ENCODE measurements around the gene ASGR1.

ASGR1 gene

GRCh38 chr17:7216242-7217112 is 37.3 kb upstream of the ASGR1 start:
- no peak for DNase-seq (ENCODE audit: low read depth)

- no peak for DNase-seq (ENCODE audit: low read depth)
These were observed 36.5 kb upstream of the ASGR1 start for GRCh38 chr17:7215652-7216180.

GRCh38 chr17:7215136-7215638 is 36.0 kb upstream of the ASGR1 start:
- DNase-seq (ENCODE audit: low read depth) = no peak

- peak; percentile 98 for DNase-seq (ENCODE audit: low read depth)
These were observed 35.3 kb upstream of the ASGR1 start for GRCh38 chr17:7214300-7215135.

- no peak for DNase-seq (ENCODE audit: low read depth)
These were observed 34.7 kb upstream of the ASGR1 start for GRCh38 chr17:7213895-7214299.

GRCh38 chr17:7211491-7212273 is 32.5 kb upstream of the ASGR1 start:
- no peak for DNase-seq (ENCODE audit: low read depth)

- DNase-seq (ENCODE audit: low read depth) = no peak
These were observed 29.7 kb upstream of the ASGR1 start for GRCh38 chr17:7208754-7209460.

- DNase-seq (ENCODE audit: low read depth) = no peak
These were observed 28.9 kb upstream of the ASGR1 start for GRCh38 chr17:7208027-7208571.

GRCh38 chr17:7207120-7208001 is 28.2 kb upstream of the ASGR1 start:
- DNase-seq (ENCODE audit: low read depth) = no peak

GRCh38 chr17:7205561-7205960 is 26.4 kb upstream of the ASGR1 start:
- DNase-seq (ENCODE audit: low read depth) = no peak

- peak; percentile 88 for DNase-seq (ENCODE audit: low read depth)
These were observed 25.8 kb upstream of the ASGR1 start for GRCh38 chr17:7204828-7205461.

GRCh38 chr17:7204336-7204735 is 25.2 kb upstream of the ASGR1 start:
- no peak for DNase-seq (ENCODE audit: low read depth)

GRCh38 chr17:7203391-7203790 is 24.2 kb upstream of the ASGR1 start:
- no peak for DNase-seq (ENCODE audit: low read depth)

GRCh38 chr17:7196651-7197401 is 17.7 kb upstream of the ASGR1 start:
- DNase-seq (ENCODE audit: low read depth) = no peak

- DNase-seq (ENCODE audit: low read depth) = no peak
These were observed 16.8 kb upstream of the ASGR1 start for GRCh38 chr17:7195971-7196370.

GRCh38 chr17:7192271-7192937 is 13.2 kb upstream of the ASGR1 start:
- no peak for DNase-seq (ENCODE audit: low read depth)

- DNase-seq (ENCODE audit: low read depth) = no peak
These were observed 12.6 kb upstream of the ASGR1 start for GRCh38 chr17:7191571-7192270.

Data from activated T-cell treated with anti-CD3 and anti-CD28 coated beads for 1 hour (primary cell).